ENCODE data around the gene MECP2.
"Not testable (repeated sequence)": the region's sequence is repeated elsewhere in the genome, so short reads cannot be mapped to it uniquely, and the experiment has no call there.

The MECP2 gene

DNA sequence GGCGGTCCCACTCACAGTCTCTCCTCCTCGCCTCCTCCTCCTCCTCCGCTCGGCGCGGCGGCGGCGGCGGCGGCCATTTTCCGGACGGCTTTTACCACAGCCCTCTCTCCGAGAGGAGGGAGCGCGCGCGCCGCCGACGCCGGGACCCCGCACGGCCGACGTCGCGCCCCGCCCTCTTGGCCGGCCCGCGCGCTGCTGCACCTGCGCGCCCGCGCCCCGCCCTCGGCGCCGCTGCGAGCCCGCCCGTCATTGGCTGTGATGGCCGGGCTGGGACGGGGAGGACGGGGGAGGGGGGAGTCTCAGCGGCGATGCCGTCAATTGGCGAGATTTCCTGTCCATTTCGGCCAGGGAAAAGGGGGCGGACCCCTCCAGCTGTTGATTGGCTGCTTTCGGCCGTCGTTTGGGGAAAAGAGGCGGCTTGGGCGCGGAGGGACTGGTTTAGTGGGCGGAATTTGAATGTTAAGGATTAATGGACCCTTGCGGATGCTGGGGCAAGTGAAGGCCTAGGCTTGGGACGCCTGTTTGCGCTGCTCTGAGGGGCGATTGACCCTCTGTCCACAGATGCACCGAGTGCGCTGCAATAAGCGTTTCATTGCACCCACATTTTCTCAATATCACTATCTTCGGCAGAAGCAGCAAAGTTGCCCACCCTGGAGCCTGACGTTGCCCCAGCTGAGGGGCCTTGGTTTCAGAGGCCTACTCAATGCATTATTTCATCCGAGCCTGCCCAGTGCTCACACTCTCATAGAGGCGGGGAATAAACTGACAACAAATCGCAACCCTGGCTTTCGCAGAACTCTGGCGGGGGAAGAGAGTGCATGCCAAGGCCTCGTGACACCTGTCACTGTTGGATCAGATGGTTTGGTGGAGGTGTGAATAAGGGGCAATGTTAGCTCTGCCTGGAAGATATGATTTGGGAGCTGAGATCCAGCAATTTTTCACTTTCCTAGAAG, at the start of gene MECP2:
Gene MECP2, minus strand, starts transcription at position 129 of the 953 bp plus-strand sequence.
- FAIRE-seq (peak; percentile 69), DNase-seq (ENCODE audit: insufficient read length, low spot score) (peak; percentile 83)

- DNase-seq (ENCODE audit: insufficient read length, low spot score); FAIRE-seq: not testable (repeated sequence)
These were observed 46.5 kb upstream of the MECP2 start, which contains the start of gene OPN1LW for GRCh38 chrX:154144010-154144409. OPN1LW (plus strand) TSS chrX:154144243; CDS start chrX:154144284, 41 bp downstream.

DNA sequence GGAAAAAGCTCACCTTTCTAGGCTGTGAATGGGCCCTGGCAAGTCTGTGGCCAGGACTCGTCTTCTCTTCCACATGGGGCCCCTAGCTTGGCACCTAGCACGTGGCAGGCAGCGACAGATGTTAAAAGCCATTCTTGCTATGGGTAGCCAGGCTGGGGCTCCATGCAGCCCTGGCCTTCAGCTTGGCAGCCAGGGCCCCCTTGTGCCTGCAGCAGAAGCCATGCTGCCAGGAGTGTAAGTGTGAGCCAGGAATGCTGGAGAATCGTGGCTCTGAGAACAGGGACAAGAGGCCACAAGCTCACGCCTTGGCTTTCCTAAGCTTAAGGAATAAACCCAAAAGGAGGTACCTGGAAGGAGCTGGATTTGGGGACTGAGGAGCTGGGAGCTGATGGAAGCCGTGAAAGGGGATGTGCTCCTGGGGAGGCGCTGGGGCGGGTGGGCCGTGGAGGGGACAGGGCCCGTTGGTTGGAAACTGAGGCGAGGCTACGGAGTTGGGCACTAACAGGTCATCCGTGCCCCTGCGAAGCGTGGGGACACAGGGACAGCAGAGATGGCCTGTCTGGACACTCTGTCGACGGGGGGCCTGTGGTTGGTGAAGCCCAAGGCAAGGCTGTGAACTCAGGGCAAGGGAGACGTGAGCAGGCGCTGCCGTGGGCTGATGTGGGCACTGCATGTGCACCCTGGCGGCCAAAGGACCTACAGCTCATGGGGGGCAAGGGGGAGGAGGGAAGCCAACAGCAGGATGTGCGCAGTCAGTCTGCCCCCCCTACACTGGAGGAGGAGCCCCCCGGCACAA, 45.6 kb upstream of the MECP2 start:
- DNase-seq (ENCODE audit: insufficient read length, low spot score) (no peak), FAIRE-seq (no peak)

DNA sequence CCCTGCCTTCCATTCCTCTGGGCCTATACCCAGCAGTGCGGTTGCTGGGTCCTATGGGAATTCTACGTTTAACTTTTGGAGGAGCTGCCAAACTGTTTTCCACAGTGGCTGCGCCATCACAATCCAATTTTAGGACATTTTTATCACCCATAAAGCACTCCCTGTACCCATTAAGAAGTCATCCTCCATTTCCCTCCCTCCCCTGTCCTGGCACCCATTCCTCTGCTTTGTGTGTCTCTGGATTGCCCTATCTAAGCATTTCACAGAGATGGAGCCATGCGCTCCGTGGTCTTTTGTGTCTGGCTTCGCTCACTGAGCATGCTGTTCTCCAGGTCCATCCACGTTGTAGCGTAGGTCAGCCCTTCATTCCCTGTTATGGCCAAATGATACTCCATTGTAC, 44.9 kb upstream of the MECP2 start:
- FAIRE-seq (no peak), DNase-seq (ENCODE audit: insufficient read length, low spot score) (no peak)

GRCh38 chrX:154140742-154141141, 43.2 kb upstream of the MECP2 start:
- DNase-seq (ENCODE audit: insufficient read length, low spot score) (no peak), FAIRE-seq (no peak)

GRCh38 chrX:154140206-154140605, 42.7 kb upstream of the MECP2 start:
- DNase-seq (ENCODE audit: insufficient read length, low spot score) = no peak
- no peak for FAIRE-seq

GRCh38 chrX:154138857-154139256, 41.3 kb upstream of the MECP2 start:
- FAIRE-seq = no peak

DNA sequence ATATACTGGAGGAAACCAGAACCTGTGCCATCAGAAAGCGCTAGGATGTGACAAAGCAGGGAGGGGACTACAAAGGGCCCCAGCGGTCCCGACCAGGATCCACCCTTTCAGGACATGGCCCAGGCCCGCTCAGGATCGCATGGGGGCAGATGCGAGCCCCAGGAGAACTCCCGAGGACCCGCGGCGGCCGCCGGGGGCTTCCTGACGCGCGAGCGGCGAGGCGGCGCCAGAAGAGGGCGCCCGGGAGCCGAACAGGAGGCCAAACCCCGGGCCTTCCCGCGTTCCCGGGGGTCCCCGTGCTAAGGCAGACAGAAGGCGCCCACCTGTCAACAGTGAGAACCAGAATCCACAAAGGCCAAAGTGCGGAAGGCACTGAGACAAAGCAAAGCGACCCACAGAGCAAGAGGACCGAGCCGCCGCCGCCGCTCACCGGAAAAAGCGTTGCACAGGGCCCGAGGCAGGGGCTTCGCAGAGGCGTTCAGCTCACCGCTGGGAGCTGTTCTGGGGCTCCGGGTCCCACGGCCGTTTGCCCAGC, 39.2 kb upstream of the MECP2 start:
- peak; percentile 36 for DNase-seq (ENCODE audit: insufficient read length, low spot score)
- FAIRE-seq = no peak

More at GRCh38 chrX:154138857-154139256, 41.3 kb upstream of the MECP2 start:
- DNase-seq (ENCODE audit: insufficient read length, low spot score) = no peak

DNA sequence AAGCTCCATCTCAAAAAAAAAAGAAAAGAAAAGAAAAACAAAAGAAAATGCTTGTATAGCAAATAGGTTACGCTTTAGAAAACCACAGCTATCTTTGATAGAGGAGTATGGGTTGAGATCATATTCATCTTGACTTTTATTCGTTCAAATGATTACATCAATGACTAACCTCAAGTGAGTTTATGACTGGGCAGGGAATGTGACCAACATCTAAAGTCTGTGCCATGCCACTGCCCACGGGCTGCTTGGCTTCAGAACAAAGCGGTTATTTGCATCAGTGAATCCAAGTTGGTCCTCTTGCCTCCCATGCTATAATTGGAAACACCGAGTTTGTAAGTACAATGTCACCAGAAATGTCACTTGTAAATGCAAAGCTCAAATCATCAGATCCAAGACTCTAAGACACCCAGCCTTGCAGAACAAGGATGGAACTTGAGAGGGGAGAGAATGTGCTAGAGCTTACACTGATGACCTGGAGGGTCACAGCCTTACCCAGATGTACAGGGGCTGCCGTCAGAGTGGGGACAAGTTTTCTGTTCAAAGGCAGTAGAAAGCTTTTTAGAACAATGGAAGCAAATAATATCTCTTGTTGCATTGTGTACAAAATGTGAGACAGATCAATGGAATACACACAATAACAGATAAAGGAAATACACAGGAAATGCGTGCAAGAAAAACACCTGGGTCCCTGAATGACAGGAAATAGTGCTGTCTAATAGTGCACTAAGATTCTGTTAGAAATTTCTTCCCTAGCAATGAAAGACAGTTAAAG, 38.1 kb upstream of the MECP2 start:
- DNase-seq (ENCODE audit: insufficient read length, low spot score) = no peak
- FAIRE-seq = no peak

- DNase-seq (ENCODE audit: insufficient read length, low spot score) (no peak), FAIRE-seq (no peak)
These were observed 34.8 kb upstream of the MECP2 start for GRCh38 chrX:154132366-154132765.

- DNase-seq (ENCODE audit: insufficient read length, low spot score) (no peak), FAIRE-seq (no peak)
These were observed 34.4 kb upstream of the MECP2 start for GRCh38 chrX:154131955-154132354.

GRCh38 chrX:154126101-154126500, 28.6 kb upstream of the MECP2 start:
- FAIRE-seq (no peak), DNase-seq (ENCODE audit: insufficient read length, low spot score) (no peak)

DNA sequence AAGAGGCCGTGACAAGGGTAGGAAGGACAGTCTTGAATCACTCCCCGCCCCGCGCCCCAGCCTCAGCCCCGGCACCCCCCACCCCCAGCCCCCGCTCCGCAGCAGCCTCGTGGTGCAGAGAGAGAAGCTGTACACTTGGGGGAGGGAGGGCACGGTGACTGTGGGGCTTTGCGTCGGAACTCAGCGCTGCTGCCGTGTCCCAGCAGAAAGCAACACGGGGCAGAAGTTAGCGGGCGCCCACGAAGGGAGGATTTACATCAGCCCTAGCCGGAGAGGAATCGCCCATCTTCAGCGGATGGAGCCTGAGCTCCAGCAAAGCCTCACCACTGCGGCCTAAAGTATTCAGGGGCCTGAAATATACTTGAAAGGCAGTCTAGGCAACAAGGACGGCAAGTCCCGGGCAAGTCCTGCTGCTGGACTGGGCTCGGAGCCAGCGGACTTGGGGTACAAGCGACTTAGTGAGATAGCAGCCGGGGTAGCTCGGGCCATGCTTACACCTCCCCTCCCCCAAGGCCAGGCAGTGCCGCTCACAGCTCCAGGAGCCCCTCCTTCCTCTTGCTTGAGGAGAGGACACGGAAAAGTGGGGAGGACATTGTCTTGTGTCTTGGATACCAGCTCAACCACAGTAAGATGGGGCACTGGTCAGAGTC, 28.0 kb upstream of the MECP2 start:
- FAIRE-seq = no peak

GRCh38 chrX:154123241-154124219, 26.0 kb upstream of the MECP2 start:
- no peak for FAIRE-seq
- DNase-seq (ENCODE audit: insufficient read length, low spot score) = no peak

More for the DNA sequence above, 28.0 kb upstream of the MECP2 start:
- DNase-seq (ENCODE audit: insufficient read length, low spot score) = no peak

GRCh38 chrX:154121961-154122360, 24.4 kb upstream of the MECP2 start:
- no peak for FAIRE-seq
- DNase-seq (ENCODE audit: insufficient read length, low spot score) = no peak

DNA sequence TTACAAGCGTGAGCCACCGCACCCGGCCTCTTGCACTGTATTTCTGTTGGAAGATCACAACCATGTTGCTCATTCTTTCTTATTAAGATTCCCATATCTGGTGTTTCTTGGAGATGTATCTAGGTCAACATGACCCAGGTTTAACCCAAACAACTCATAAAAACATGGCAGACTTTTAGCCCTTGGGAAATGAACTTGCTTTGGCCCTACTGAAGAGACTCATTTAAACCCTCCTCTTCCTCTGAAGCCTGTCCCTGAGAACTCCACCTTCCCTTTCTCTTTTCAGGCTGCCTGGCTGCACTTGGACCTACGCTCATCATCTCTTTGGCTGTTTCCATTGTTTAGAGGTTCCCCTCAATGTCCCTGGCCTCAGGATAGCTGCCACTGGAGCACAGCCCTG, 23.7 kb upstream of the MECP2 start:
- DNase-seq (ENCODE audit: insufficient read length, low spot score) (no peak), FAIRE-seq (no peak)

DNA sequence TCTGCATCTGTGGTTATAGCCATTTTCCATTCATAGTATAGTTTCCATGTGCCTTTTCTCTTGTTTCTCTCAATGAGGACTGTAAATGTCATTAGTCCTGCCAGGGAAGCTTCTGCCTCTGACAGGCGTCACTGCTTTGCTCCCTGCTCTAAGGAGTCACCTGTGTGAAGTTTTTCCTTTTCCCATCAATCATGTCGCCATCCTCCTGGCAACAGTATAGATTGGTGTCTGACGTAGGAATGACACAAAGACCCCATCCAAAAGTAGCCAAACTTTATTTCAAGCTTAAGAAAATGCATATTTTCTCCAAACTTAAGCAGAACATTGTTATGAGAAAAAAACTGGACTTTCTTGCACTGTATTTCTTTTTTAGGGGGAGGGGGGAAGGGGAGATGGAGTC, 23.1 kb upstream of the MECP2 start:
- DNase-seq (ENCODE audit: insufficient read length, low spot score) = no peak
- no peak for FAIRE-seq

- FAIRE-seq (no peak), DNase-seq (ENCODE audit: insufficient read length, low spot score) (no peak)
These were observed 20.0 kb upstream of the MECP2 start for GRCh38 chrX:154117566-154117965.

Data from HTR-8/SVneo (cell line).